GM15510 (cell line): ENCODE data around the gene CFAP299.

Source experiments
- POLR2A ChIP-seq: IDR thresholded peaks from 3 replicates; pipeline ENCODE4 v1.6.1; 2011; ENCODE audit warnings: borderline replicate concordance; ENCODE audit not compliant: insufficient read length; ENCODE audit errors: extremely low read depth

Gene CFAP299

DNA sequence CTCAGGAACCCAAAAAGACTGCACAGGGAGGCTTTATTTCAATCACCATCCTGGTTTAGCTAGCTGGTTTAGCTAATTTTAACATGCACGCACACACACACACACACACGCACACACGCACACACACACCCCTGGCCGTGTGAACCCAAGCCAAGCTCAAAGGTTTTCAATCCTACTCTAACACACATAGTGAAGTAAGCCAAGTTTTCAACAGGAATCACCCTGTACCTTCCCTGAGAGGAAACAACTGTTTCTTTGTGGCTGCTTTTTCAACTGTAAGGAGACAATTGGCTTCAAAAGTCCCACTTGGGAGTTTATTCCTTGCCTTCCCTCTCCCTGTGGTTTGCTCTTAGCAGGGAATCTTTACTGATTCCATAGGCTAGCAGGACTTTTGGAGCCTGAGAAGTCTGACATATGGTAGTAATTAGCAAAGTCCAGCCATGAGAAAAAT is 596.1 kb downstream of the CFAP299 start:
- TF ChIP-seq POLR2A = no peak

DNA sequence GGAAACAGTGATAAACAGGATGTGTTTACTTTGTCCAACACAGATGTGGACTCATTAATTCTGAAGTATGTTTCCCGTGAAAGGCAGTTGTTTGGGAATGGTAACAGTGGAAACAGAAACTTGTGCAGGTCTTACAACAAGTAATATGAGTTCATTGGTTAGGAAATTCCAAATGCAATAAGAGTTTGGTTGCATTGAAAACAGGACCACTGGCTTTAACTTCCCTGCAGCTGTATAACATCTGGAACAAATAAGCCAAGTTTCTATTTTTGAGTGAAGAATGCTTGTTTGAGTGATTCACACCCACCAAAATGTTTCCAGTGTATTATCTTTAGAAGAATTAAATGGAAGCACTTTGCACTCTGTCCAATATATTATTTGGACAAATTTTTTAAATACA is 612.6 kb downstream of the CFAP299 start:
- TF ChIP-seq POLR2A = no peak

DNA sequence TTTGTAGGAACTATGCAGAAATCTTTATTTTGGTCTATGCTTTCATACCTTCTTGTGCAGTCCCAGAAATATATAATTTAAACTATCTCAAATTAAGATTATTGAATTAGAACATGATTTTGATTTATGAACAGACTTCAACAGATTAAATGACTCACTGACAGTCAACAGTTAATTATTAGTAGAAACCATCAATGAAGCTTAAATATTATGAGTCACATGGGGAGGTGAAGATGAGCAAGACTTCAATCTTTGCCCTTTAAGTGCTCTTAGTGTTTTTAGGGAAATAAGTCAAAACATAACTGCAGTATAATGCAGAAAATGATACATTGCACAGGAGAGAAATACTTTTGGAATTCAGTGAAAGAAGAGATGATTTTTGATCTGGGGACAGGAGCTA is 613.5 kb downstream of the CFAP299 start:
- TF ChIP-seq POLR2A = no peak

DNA sequence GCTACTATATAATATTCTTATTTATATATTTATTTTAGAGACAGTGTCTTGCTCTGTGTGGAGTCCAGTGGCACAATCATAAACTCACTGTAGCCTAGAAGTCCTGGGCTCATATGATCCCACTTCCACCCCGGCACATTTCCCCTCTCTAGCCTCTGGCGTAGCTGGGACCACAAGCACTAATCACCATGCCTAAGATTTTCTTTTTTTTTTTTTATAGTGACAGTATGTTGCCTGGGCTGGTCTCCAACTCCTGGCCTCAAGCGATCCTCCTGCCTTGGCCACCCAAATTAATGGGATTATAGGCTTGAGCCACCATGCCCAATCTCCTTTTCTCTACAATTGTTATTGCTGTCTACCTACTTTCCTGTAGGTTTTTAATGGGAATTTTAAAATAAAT is 620.9 kb downstream of the CFAP299 start:
- no peak for TF ChIP-seq POLR2A

DNA sequence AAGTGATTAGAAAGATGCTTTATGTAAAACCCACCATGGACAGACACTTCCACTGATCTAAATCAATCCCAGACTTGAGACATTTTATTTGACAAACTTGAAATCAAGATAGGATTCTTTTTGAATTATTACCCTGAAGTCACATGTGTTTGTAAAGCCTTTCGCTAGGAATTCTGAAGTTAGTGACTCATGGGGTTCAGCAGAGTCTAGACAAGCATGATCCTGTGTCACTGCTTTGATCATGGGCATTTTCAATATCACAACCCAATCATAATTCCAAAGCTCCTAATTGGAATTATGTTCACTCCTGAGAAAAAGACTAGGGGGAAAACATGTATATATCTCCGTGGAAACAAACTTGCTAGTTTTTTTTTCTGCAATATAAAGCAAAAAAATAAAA is 627.5 kb downstream of the CFAP299 start:
- TF ChIP-seq POLR2A = no peak

DNA sequence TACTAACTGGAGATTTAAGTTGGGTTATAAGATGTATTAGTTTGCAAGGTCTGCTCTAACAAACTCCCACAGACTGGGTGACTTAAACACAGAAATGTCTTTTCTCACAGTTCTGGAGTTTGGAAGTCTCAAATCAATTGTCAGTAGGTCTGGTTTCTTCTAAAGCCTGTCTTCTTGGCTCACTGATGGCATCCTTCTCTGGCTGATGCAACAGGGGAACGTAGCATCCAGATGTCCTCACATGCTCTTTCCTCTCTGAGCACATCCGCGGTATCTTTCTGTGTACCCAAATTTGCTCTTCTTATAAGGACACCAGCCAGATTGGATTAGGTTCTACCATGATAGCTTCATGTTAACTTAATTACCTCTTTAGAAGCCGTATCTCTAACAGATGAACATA is 631.8 kb downstream of the CFAP299 start:
- no peak for TF ChIP-seq POLR2A

DNA sequence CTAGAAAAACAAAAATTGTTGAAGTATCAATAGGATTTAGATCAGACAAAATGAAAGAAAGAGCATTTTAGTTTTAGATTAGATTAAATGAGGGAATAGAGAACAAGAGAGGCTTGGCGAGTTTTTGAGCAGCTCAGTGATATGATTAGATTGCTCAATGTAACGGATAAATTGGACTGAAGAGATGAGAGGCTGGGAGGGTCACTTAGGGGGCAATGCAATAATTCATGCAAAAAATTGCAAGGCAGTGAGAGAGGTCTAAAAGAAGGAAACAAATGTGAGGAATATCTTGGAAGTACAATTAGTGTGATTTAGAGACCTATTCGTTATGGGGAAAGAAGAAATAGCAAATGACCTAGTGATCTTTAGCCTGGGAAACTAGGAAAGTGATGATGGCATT is 644.7 kb downstream of the CFAP299 start:
- no peak for TF ChIP-seq POLR2A

DNA sequence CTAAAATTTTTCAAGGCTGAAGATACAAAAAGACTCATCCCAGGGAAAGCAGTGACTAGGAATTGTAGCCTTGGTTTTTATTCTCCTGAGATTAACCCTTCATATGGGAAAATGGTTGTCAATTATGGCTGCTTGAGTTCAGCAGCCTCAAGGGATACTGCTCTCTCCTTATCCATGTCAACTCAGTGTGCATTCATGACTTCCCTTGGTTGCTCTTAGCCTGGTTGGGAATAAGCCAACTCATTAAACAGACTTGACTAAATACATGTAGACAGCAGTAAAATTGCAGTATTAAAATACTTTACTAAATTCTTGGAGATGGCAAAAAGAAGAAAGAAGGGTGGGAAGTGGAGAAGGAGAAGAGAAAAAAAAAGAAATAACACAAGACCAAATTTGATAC is 650.5 kb downstream of the CFAP299 start:
- no peak for TF ChIP-seq POLR2A

DNA sequence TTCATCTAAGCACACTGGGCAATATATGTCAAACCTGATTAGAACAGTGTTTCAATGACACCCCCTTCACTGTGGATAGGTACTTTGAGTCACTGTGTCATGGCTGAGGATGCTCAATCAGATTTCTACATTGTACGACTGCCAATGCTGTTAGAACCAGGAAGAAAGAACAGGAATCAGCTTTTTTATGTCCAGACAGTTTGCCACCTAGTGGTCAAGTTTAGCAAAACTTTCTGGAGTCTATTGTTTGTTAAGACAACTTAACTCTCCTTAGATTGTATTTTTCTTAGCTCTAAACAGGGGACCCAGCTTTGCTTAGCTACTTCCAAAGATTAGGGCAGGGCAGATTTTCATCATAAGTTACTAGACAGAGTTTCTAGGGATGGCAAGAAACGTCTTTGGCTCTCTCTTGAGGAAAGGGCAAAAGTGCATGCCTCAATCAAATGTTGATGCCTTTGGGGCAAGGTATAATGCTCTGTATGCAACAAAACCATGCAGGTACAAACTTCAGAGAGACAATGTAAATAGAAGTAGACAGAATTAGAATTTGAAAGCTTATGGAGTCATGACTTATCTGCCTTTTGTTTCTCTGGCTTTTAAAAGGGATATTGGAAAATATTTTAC is 654.5 kb downstream of the CFAP299 start:
- no peak for TF ChIP-seq POLR2A

DNA sequence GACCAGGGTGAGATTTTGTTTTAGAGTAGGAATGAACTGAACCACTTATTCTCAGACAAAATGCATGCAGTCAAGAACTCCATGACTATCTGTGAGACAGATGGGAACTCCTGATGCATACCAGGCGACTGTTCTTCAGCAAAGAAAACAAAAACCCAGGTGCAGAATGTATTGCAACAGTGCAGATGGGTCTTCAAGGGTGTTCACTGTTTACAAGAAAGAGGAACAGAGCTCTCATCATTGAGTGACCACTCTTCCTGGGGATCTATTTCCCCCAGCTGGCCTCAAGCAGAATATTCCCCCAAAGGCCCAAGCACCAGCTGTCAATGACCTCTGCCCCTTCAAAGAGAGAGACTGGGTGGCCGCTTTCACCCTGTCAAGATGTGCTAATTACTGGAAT is 655.3 kb downstream of the CFAP299 start:
- TF ChIP-seq POLR2A = no peak

DNA sequence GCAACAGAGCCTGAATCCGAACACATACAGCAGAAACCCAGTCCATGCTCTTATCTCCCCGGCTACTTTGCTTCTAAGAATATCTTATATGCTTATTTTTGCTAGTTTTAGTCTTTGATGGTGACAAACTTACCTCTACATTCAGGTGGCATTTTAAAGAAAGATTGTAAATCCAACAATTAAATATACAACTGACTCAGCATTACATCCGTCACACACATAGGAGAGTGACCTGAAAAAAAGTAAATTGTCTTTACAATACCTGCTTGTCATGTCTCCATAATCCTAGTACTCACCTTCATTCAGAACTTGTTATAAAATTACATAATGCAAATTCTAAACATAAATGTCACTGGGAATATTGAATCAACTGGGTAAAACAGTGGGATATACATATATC is 664.4 kb downstream of the CFAP299 start:
- TF ChIP-seq POLR2A = no peak

DNA sequence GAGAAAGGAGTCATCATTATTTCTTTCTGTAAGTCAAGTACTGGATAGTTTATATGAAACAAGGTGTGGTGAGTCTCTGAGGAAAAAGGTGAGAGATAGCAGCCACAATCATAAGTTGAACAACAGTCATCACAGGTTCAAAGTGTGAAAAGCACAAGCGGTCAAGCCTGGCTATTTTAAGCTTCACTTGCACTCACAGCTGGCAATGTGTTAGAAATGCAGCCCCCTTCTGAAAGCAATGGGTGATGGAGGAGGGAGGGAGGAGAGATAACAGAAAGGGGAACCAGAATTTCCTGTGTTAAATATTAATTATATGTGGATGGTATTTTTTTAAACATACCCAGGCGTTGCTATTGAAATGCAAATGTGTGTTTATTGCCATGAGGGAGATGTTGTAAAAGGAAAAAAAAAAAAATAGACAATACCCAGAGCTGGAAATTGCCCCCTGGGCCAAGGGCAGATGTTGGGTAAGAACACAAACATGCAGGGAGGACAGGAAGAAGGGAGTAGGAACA is 668.1 kb downstream of the CFAP299 start:
- no peak for TF ChIP-seq POLR2A

DNA sequence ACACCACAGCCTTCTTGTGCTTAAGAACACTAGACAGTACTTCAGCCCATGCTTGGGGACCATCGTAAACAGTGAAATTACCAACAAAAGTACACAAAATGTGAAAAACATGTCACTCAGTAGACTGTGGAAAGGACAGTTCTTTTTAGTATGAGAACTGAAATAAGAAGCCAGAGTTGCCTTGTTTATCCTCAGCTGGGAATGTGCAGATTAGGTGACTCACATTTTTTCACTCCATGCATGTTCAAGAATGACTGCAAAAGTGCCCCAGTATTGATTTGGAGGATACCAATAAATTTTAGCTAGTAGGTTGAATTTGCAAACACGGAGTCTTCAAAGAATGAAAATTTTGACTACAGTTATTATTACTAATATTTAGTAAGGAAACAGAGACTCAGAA is 671.9 kb downstream of the CFAP299 start:
- TF ChIP-seq POLR2A = no peak
